ENCODE results near the gene ZBTB7C.

- TF ChIP-seq, protein P1, sequence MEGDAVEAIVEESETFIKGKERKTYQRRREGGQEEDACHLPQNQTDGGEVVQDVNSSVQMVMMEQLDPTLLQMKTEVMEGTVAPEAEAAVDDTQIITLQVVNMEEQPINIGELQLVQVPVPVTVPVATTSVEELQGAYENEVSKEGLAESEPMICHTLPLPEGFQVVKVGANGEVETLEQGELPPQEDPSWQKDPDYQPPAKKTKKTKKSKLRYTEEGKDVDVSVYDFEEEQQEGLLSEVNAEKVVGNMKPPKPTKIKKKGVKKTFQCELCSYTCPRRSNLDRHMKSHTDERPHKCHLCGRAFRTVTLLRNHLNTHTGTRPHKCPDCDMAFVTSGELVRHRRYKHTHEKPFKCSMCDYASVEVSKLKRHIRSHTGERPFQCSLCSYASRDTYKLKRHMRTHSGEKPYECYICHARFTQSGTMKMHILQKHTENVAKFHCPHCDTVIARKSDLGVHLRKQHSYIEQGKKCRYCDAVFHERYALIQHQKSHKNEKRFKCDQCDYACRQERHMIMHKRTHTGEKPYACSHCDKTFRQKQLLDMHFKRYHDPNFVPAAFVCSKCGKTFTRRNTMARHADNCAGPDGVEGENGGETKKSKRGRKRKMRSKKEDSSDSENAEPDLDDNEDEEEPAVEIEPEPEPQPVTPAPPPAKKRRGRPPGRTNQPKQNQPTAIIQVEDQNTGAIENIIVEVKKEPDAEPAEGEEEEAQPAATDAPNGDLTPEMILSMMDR (conservative IDR thresholded peaks at IDR 0.05), result no peak
- TF ChIP-seq ZFX (IDR thresholded peaks at IDR 0.05), result no peak
Observed at GRCh38 chr18:48436907-48437306, 27.7 kb upstream of the ZBTB7C start.
